ENCODE data around the gene LHFPL2. TPM values are rescaled to one million over a fixed set of nuclear protein-coding genes. Genes with fewer than 3 reads are reported as not detected.

The LHFPL2 gene
- total and polyA plus RNA-seq, 2 donors from 2014 or later, result 1.8 to 12.6 TPM

GRCh38 chr5:78644129-78644528, 4.4 kb downstream of the LHFPL2 start:
- H3K4me3 ChIP-seq (ENCODE audit: low read length in 3 of 3), result no peak overlapping the region
- no peak overlapping the region for H3K9ac ChIP-seq (ENCODE audit: low read length in 3 of 3)
- intact Hi-C loops (cut with DNase I), result no loop called here
- DNase-seq (no peak), FAIRE-seq (no peak)
- no peaks in the 10 kb centered on the region for H3K36me3 ChIP-seq (ENCODE audit: control insufficient read depth in 2 of 3, insufficient read depth in 3 of 3, low read length in 3 of 3)
- no peaks in the 10 kb centered on the region for H3K9me3 ChIP-seq (ENCODE audit: control insufficient read depth in 2 of 3, insufficient read depth in 1 of 3, low read length in 3 of 3)
- TF ChIP-seq CTCF (IDR thresholded peaks at IDR 0.05; ENCODE audit: borderline replicate concordance, extremely low read depth, insufficient read depth), result no peak
- no peak overlapping the region for H3K27ac ChIP-seq (ENCODE audit: low read depth in 2 of 2, low read length in 2 of 2)
- no peaks in the 10 kb centered on the region for H3K27me3 ChIP-seq (ENCODE audit: control insufficient read depth, insufficient read depth, low read length)
- H3K4me1 ChIP-seq (ENCODE audit: control insufficient read depth in 2 of 3, insufficient read depth in 2 of 3, low read depth in 1 of 3, low read length in 3 of 3), result peaks cover 4 to 20% (median 12%) of the 10 kb centered on the region in 3 donors

GRCh38 chr5:78642701-78643100, 5.9 kb downstream of the LHFPL2 start:
- intact Hi-C loops (cut with DNase I), result no loop called here

GRCh38 chr5:78640662-78641474, 7.7 kb downstream of the LHFPL2 start:
- Histone ChIP-seq H3K9ac (ENCODE audit: low read length in 3 of 3) (no peak overlapping the region), H3K9me3 (ENCODE audit: control insufficient read depth in 2 of 3, insufficient read depth in 1 of 3, low read length in 3 of 3) (no peaks in the 10 kb centered on the region), H3K4me3 (ENCODE audit: low read length in 3 of 3) (no peak overlapping the region), H3K4me1 (ENCODE audit: control insufficient read depth in 2 of 3, insufficient read depth in 2 of 3, low read depth in 1 of 3, low read length in 3 of 3) (peaks cover 7 to 26% (median 12%) of the 10 kb centered on the region in 3 donors), H3K36me3 (ENCODE audit: control insufficient read depth in 2 of 3, insufficient read depth in 3 of 3, low read length in 3 of 3) (no peaks in the 10 kb centered on the region), H3K27me3 (ENCODE audit: control insufficient read depth, insufficient read depth, low read length) (no peaks in the 10 kb centered on the region), H3K27ac (ENCODE audit: low read depth in 2 of 2, low read length in 2 of 2) (no peak overlapping the region)
- TF ChIP-seq CTCF (IDR thresholded peaks at IDR 0.05; ENCODE audit: borderline replicate concordance, extremely low read depth, insufficient read depth), result no peak
- DNase-seq (no peak), FAIRE-seq (no peak)
- intact Hi-C loops (cut with DNase I), result no loop called here

More at GRCh38 chr5:78642701-78643100, 5.9 kb downstream of the LHFPL2 start:
- DNase-seq, result no peak
- no peak overlapping the region for H3K4me3 ChIP-seq (ENCODE audit: low read length in 3 of 3)
- H3K9ac ChIP-seq (ENCODE audit: low read length in 3 of 3), result no peak overlapping the region
- peaks cover 11 to 26% (median 12%) of the 10 kb centered on the region in 3 donors for H3K4me1 ChIP-seq (ENCODE audit: control insufficient read depth in 2 of 3, insufficient read depth in 2 of 3, low read depth in 1 of 3, low read length in 3 of 3)
- H3K36me3 ChIP-seq (ENCODE audit: control insufficient read depth in 2 of 3, insufficient read depth in 3 of 3, low read length in 3 of 3), result no peaks in the 10 kb centered on the region
- FAIRE-seq, result no peak
- no peak for TF ChIP-seq CTCF (IDR thresholded peaks at IDR 0.05; ENCODE audit: borderline replicate concordance, extremely low read depth, insufficient read depth)
- no peak overlapping the region for H3K27ac ChIP-seq (ENCODE audit: low read depth in 2 of 2, low read length in 2 of 2)
- no peaks in the 10 kb centered on the region for H3K27me3 ChIP-seq (ENCODE audit: control insufficient read depth, insufficient read depth, low read length)
- H3K9me3 ChIP-seq (ENCODE audit: control insufficient read depth in 2 of 3, insufficient read depth in 1 of 3, low read length in 3 of 3), result no peaks in the 10 kb centered on the region

All from kidney (tissue), 14 donors.